ENCODE measurements around the gene CAMK2A.

The CAMK2A gene

DNA sequence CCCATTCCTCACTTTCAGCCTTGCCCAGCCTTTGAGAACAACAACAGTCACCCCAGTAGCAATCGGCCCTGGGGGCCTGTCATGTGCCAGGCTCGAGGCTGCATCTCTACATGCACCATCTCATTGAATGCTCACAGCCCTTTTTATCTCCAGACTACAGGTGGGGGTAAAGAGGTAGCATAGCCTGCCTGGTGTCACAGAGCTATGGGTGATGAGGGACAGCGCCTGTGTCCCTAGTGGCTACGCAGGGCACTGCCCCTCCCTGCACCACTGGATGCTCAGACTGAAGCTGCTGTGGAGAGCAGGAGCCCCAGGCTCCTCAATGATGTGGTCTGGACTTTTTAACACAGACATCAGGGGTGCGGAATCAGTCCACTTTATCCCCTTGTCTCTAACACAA lies 2.8 kb downstream of the CAMK2A start:
- no peak overlapping the region for H3K9ac ChIP-seq (ENCODE audit: low read length)

DNA sequence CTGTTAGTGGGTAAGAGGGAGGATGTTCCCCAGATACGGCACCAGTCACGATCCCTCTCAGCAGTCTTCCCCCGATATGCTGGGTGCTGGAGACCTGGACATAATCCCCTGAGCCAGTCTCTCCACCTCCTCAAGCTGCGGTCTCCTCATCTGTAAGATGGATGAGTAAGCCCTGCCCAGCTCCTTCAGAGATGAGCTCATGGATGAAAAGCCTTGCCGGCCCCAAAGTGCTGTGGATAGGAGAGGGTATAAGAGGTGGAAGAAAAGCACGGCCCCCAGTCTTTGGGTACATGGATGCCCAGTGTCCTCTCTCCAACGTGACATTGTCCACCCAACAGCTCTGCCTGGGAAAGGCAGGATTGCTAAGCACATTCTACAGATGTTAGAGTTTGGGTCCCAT lies 4.5 kb downstream of the CAMK2A start:
- no peak overlapping the region for H3K27ac ChIP-seq (ENCODE audit: low read depth, low read length)

More for the DNA sequence above, 2.8 kb downstream of the CAMK2A start:
- Histone ChIP-seq H3K27ac (ENCODE audit: low read depth, low read length) (no peak overlapping the region), H3K4me1 (ENCODE audit: insufficient read depth, low read length) (no peaks in the 10 kb centered on the region), H3K27me3 (ENCODE audit: control insufficient read depth in 1 of 2, insufficient read depth in 2 of 2, low read length in 2 of 2) (peaks cover 0 to 6% of the 10 kb centered on the region in 2 donors), H3K4me3 (ENCODE audit: low read depth in 1 of 2, low read length in 2 of 2) (no peak overlapping the region), H3K36me3 (ENCODE audit: insufficient read depth, low read length) (no peaks in the 10 kb centered on the region), H3K9me3 (ENCODE audit: low read length) (no peaks in the 10 kb centered on the region)

DNA sequence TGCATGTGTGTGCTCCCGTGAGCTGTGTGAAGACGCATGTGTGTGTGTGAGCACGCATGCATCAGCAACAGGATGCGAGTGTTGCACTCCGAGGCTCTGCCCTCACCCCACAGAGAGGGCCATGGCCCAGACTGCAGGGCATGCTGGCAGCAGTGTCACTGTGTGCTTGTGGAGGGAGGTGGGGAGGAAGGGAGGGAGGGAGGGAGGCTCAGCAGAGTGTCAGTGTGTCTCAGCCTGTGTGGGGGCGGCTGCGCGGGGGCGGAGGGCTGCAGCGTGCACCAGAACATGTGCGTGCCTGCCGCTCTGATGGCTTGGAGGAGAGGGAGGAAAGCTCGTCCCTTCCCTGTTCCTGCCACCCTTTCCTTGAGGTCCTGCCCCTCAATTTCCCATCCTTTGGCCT lies 5.3 kb downstream of the CAMK2A start:
- Histone ChIP-seq H3K27me3 (ENCODE audit: control insufficient read depth in 1 of 2, insufficient read depth in 2 of 2, low read length in 2 of 2) (no peaks in the 10 kb centered on the region), H3K9ac (ENCODE audit: low read length) (no peak overlapping the region), H3K27ac (ENCODE audit: low read depth, low read length) (no peak overlapping the region), H3K4me3 (ENCODE audit: low read depth in 1 of 2, low read length in 2 of 2) (no peak overlapping the region), H3K36me3 (ENCODE audit: insufficient read depth, low read length) (no peaks in the 10 kb centered on the region), H3K9me3 (ENCODE audit: low read length) (no peaks in the 10 kb centered on the region), H3K4me1 (ENCODE audit: insufficient read depth, low read length) (no peaks in the 10 kb centered on the region)

More for the DNA sequence above, 4.5 kb downstream of the CAMK2A start:
- no peaks in the 10 kb centered on the region for H3K27me3 ChIP-seq (ENCODE audit: control insufficient read depth in 1 of 2, insufficient read depth in 2 of 2, low read length in 2 of 2)
- H3K9ac ChIP-seq (ENCODE audit: low read length): no peak overlapping the region
- H3K4me1 ChIP-seq (ENCODE audit: insufficient read depth, low read length): no peaks in the 10 kb centered on the region
- H3K36me3 ChIP-seq (ENCODE audit: insufficient read depth, low read length): no peaks in the 10 kb centered on the region
- H3K4me3 ChIP-seq (ENCODE audit: low read depth in 1 of 2, low read length in 2 of 2): no peak overlapping the region
- no peaks in the 10 kb centered on the region for H3K9me3 ChIP-seq (ENCODE audit: low read length)

DNA sequence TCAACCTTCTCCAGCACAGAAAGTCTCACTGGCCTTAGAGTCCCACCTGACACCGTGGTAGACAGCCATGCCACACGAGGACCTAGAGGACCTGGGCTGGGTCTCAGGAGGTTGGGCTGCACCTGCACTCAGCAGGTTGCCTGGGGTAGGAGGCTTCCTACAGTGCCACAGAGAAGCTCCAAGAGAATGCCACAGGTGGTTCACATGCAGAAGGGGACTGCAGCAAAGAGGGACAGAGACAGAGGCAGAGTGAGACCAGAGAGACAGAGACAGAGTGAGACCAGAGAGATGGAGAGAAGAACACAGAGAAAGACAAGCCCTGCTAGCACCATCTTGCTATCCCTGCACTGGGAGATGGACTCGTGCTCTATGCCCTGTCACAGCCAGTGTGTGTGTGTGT lies 5.7 kb downstream of the CAMK2A start:
- Histone ChIP-seq H3K9ac (ENCODE audit: low read length) (no peak overlapping the region), H3K4me3 (ENCODE audit: low read depth in 1 of 2, low read length in 2 of 2) (no peak overlapping the region), H3K36me3 (ENCODE audit: insufficient read depth, low read length) (no peaks in the 10 kb centered on the region), H3K9me3 (ENCODE audit: low read length) (no peaks in the 10 kb centered on the region), H3K27me3 (ENCODE audit: control insufficient read depth in 1 of 2, insufficient read depth in 2 of 2, low read length in 2 of 2) (no peaks in the 10 kb centered on the region), H3K4me1 (ENCODE audit: insufficient read depth, low read length) (no peaks in the 10 kb centered on the region), H3K27ac (ENCODE audit: low read depth, low read length) (no peak overlapping the region)

DNA sequence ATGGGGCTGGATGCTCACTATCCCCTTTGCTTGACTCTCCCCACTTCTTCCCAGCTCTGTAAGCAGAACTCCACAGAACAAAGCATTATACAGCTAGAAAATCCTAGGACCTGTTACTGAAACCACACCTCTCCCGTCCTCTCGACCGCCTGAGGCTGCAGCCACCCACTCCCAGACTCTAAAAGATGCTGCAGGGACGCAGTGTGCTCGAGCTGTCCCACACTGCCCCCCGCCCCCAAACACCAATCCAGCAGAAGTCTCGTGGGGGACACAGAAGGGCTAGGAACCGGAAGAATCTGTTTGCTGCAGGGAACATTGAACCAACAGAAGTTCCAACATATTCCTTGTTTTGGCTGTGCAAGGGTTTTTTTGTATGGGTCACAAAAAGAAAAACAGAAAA lies 7.6 kb downstream of the CAMK2A start:
- Histone ChIP-seq H3K36me3 (ENCODE audit: insufficient read depth, low read length) (no peaks in the 10 kb centered on the region), H3K4me1 (ENCODE audit: insufficient read depth, low read length) (no peaks in the 10 kb centered on the region), H3K27ac (ENCODE audit: low read depth, low read length) (no peak overlapping the region), H3K9me3 (ENCODE audit: low read length) (no peaks in the 10 kb centered on the region), H3K9ac (ENCODE audit: low read length) (no peak overlapping the region), H3K27me3 (ENCODE audit: control insufficient read depth in 1 of 2, insufficient read depth in 2 of 2, low read length in 2 of 2) (no peaks in the 10 kb centered on the region), H3K4me3 (ENCODE audit: low read depth in 1 of 2, low read length in 2 of 2) (no peak overlapping the region)

DNA sequence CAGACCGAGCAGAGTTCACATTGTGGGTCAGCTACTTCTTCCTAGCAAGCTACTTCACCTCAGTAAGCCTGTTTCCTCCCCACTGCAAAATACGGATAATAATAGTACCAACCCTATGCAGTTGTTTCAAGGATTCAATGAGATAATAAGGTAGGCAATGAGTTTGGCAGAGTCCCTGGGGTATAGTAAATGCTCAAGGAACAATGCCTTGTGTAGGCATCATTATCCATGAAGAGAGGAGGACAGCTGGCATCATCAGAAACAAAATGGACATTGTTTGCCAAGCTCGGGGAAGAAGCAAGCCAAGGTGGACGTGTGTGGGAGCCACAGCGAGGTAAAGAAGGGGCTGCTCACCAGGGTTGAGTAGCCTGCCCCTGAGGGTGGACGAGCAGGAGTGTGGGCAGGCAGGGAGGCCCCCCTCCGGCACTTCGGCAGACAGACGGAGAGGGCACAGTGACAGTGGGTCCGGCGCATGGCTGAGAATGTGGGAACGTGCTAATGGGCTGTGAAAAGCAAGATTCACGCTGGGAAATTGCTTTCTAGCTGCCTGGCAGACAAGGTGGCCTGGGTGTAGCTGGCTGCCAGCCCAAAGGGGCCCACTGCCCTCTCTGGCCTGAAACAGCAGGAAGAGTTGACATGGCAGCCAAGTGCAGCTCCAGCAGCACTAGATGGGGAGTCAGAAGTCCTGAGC lies 10.1 kb downstream of the CAMK2A start:
- H3K4me3 ChIP-seq (ENCODE audit: low read depth in 1 of 2, low read length in 2 of 2): no peak overlapping the region
- H3K36me3 ChIP-seq (ENCODE audit: insufficient read depth, low read length): no peaks in the 10 kb centered on the region
- H3K4me1 ChIP-seq (ENCODE audit: insufficient read depth, low read length): no peaks in the 10 kb centered on the region
- no peaks in the 10 kb centered on the region for H3K27me3 ChIP-seq (ENCODE audit: control insufficient read depth in 1 of 2, insufficient read depth in 2 of 2, low read length in 2 of 2)
- H3K9ac ChIP-seq (ENCODE audit: low read length): no peak overlapping the region
- H3K9me3 ChIP-seq (ENCODE audit: low read length): no peaks in the 10 kb centered on the region
- no peak overlapping the region for H3K27ac ChIP-seq (ENCODE audit: low read depth, low read length)

DNA sequence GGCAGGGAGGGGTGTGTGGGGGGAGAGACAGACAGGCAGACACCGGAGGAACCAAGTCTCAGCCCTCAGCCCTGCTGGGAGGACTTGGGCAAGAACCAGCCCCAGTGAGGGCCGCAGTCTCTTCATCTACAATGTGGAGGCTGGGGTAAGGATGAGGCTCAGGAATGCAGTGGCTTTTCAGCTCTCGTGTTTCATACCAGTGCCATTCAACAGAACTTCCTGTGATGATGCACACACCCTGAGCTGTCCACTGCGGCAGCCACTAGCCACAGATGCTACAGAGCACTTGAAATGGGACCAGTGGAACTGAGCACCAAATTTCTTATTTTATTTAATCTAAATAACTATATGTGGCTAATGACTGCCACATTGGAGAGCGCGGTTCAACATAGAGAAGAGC lies 10.7 kb downstream of the CAMK2A start:
- H3K4me3 ChIP-seq (ENCODE audit: low read depth in 1 of 2, low read length in 2 of 2): no peak overlapping the region

DNA sequence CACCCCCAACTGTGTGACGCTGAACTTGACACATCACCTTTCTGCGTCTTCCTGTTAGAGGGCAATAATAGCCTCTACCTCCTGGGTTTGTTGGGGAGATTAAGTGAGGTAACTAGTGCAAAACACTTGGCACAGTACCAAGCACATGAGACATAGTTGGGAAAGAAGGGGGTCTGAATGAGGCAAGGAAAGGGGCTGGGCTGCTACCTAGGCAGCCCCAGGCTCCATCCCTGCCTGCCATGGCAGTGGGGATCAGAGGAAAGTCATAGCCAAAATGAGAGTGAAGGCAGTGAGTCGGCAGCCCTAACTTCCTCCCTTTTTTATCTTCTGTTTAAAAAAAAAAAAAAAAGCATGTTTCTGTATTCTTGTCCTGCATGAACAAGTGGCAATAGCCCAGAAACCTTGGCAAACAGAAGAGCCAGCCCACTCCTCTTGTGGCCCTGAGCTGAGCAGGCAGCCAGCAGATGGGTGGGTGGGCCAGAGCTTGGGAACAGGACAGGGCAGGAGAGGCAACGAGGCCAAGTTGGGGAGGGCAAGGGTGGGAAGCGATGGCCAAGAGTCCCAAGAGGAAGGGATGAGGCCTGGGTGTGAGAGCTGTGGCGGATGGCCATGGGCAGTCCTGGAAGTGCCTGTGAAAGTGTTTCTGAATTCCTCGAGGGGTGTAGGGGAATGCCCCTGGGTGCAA lies 11.4 kb downstream of the CAMK2A start:
- H3K36me3 ChIP-seq (ENCODE audit: insufficient read depth, low read length): no peaks in the 10 kb centered on the region
- no peak overlapping the region for H3K9ac ChIP-seq (ENCODE audit: low read length)
- no peak overlapping the region for H3K4me3 ChIP-seq (ENCODE audit: low read depth in 1 of 2, low read length in 2 of 2)
- no peaks in the 10 kb centered on the region for H3K4me1 ChIP-seq (ENCODE audit: insufficient read depth, low read length)
- H3K27me3 ChIP-seq (ENCODE audit: control insufficient read depth in 1 of 2, insufficient read depth in 2 of 2, low read length in 2 of 2): no peaks in the 10 kb centered on the region
- H3K9me3 ChIP-seq (ENCODE audit: low read length): no peaks in the 10 kb centered on the region
- H3K27ac ChIP-seq (ENCODE audit: low read depth, low read length): no peak overlapping the region

More for the DNA sequence above, 10.7 kb downstream of the CAMK2A start:
- no peak overlapping the region for H3K27ac ChIP-seq (ENCODE audit: low read depth, low read length)
- H3K36me3 ChIP-seq (ENCODE audit: insufficient read depth, low read length): no peaks in the 10 kb centered on the region
- H3K27me3 ChIP-seq (ENCODE audit: control insufficient read depth in 1 of 2, insufficient read depth in 2 of 2, low read length in 2 of 2): no peaks in the 10 kb centered on the region
- no peaks in the 10 kb centered on the region for H3K4me1 ChIP-seq (ENCODE audit: insufficient read depth, low read length)
- no peak overlapping the region for H3K9ac ChIP-seq (ENCODE audit: low read length)
- H3K9me3 ChIP-seq (ENCODE audit: low read length): no peaks in the 10 kb centered on the region

DNA sequence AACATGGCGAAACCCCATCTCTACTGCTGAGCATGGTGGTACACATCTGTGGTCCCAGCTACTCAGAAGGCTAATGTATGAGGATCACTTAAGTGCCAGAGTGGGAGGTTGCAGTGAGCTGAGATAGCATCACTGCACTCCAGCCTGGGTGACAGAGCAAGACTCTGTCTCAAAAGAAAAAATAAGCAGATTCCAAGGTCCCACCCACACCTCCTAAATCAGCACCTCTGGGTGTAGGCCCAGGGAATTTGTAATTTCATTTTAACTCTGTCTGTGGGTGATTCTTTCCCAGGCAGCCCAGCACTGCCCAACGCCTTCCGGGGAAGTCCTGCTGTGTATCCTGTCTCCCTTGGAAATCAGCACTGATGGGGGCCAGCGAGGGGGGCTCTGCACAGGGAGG lies 12.5 kb downstream of the CAMK2A start:
- Histone ChIP-seq H3K27ac (ENCODE audit: low read depth, low read length) (no peak overlapping the region), H3K9ac (ENCODE audit: low read length) (no peak overlapping the region), H3K4me1 (ENCODE audit: insufficient read depth, low read length) (no peaks in the 10 kb centered on the region), H3K36me3 (ENCODE audit: insufficient read depth, low read length) (no peaks in the 10 kb centered on the region), H3K4me3 (ENCODE audit: low read depth in 1 of 2, low read length in 2 of 2) (no peak overlapping the region), H3K9me3 (ENCODE audit: low read length) (no peaks in the 10 kb centered on the region), H3K27me3 (ENCODE audit: control insufficient read depth in 1 of 2, insufficient read depth in 2 of 2, low read length in 2 of 2) (no peaks in the 10 kb centered on the region)

DNA sequence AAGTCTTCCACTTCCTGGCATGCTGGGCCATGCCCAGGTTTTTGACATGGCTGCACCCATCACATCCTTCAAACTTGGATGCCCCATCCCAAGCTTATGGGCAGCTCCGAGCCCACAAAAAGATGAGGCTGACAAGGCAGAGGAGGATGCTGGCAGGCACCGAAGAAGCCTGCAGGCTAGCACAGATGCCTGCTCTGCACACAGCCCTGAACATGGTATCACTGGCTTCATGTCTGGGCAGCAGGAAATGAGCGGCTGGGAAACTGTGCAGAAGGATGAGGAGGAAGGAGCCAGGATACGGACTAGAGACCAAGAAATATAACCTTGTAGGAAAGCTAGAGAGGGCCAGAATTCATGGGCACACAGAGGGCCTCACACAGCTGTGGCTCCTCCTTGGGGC lies 14.8 kb downstream of the CAMK2A start:
- Histone ChIP-seq H3K9me3 (ENCODE audit: low read length) (no peaks in the 10 kb centered on the region), H3K27ac (ENCODE audit: low read depth, low read length) (no peak overlapping the region), H3K27me3 (ENCODE audit: control insufficient read depth in 1 of 2, insufficient read depth in 2 of 2, low read length in 2 of 2) (no peaks in the 10 kb centered on the region), H3K36me3 (ENCODE audit: insufficient read depth, low read length) (no peaks in the 10 kb centered on the region), H3K4me1 (ENCODE audit: insufficient read depth, low read length) (no peaks in the 10 kb centered on the region), H3K9ac (ENCODE audit: low read length) (no peak overlapping the region), H3K4me3 (ENCODE audit: low read depth in 1 of 2, low read length in 2 of 2) (no peak overlapping the region)

DNA sequence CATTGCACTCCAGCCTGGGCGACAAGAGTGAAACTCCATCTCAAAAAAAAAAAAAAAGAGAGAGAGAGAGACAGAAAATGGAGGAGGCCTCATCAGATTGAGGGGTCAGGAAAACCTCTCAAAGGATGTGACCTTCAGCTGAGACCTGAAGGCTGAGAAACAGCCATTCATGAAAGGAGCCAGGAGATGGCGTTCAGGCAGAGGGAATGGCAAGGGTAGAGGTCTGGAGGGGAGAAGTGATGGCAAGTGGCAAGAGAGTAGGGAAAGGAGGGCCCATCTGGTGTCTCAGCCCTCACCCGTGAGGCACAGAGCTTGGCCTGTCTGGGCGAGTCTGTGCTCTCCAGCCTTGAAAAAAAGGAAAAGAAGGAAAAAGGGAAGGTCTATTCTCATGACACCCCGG lies 17.0 kb downstream of the CAMK2A start:
- Histone ChIP-seq H3K27me3 (ENCODE audit: control insufficient read depth in 1 of 2, insufficient read depth in 2 of 2, low read length in 2 of 2) (no peaks in the 10 kb centered on the region), H3K9ac (ENCODE audit: low read length) (no peak overlapping the region), H3K27ac (ENCODE audit: low read depth, low read length) (no peak overlapping the region), H3K4me3 (ENCODE audit: low read depth in 1 of 2, low read length in 2 of 2) (no peak overlapping the region), H3K9me3 (ENCODE audit: low read length) (no peaks in the 10 kb centered on the region), H3K36me3 (ENCODE audit: insufficient read depth, low read length) (no peaks in the 10 kb centered on the region), H3K4me1 (ENCODE audit: insufficient read depth, low read length) (no peaks in the 10 kb centered on the region)

DNA sequence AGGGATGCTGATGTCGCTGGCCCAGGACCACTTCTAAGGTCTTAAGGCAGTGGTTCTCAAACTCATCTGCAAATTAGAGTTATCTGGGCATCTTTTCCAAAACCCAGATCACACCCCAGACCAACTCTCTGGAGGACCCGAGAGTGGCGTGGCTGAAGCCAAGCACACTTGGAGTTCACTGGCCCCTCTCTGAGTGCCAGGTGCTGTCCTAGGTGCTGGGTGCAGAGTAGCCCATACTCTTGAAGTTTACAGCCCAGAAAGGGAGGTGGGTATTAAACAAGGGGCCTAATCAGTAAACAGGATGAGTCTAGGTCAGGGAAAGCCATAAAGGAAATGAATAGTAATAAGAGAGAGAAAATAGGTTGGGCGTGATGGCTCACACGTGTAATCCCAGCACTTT lies 17.6 kb downstream of the CAMK2A start:
- Histone ChIP-seq H3K9ac (ENCODE audit: low read length) (no peak overlapping the region), H3K4me3 (ENCODE audit: low read depth in 1 of 2, low read length in 2 of 2) (no peak overlapping the region), H3K27ac (ENCODE audit: low read depth, low read length) (no peak overlapping the region), H3K9me3 (ENCODE audit: low read length) (no peaks in the 10 kb centered on the region), H3K4me1 (ENCODE audit: insufficient read depth, low read length) (no peaks in the 10 kb centered on the region), H3K36me3 (ENCODE audit: insufficient read depth, low read length) (no peaks in the 10 kb centered on the region), H3K27me3 (ENCODE audit: control insufficient read depth in 1 of 2, insufficient read depth in 2 of 2, low read length in 2 of 2) (no peaks in the 10 kb centered on the region)

Measured in muscle layer of colon (tissue), 2 donors.